ENCODE results near the gene ANKRD40.

The ANKRD40 gene

GRCh38 chr17:50707289-50708049, at the start of gene ANKRD40:
ANKRD40 (minus strand) TSS chr17:50707914; CDS start chr17:50707654, 260 bp downstream.
- Mint-ChIP-seq H3K4me3 (peak within 1 kb of the TSS; percentile 93 to 99 (median 96)), H3K27me3 (ENCODE audit: low read depth) (no peaks in the 10 kb centered on the region), H3K4me1 (peaks cover 36% of the 10 kb centered on the region), H3K9me3 (no peaks in the 10 kb centered on the region), H3K36me3 (ENCODE audit: low read depth) (peaks cover 14% of the 10 kb centered on the region), H3K27ac (peak within 1 kb of the TSS; percentile 97 to 98 (median 98))
- TF ChIP-seq CTCF (IDR thresholded peaks at IDR 0.05; ENCODE audit: unreplicated experiment in 3 of 3) = no peak

GRCh38 chr17:50754521-50754920, 46.8 kb upstream of the ANKRD40 start:
- Mint-ChIP-seq H3K27ac (no peak overlapping the region), H3K9me3 (no peaks in the 10 kb centered on the region), H3K4me3 (no peak overlapping the region), H3K27me3 (ENCODE audit: low read depth) (no peaks in the 10 kb centered on the region), H3K36me3 (ENCODE audit: low read depth) (peaks cover 50% of the 10 kb centered on the region), H3K4me1 (peaks cover 5% of the 10 kb centered on the region)
- no peak for TF ChIP-seq CTCF (IDR thresholded peaks at IDR 0.05; ENCODE audit: unreplicated experiment in 3 of 3)

GRCh38 chr17:50749245-50749644, 41.5 kb upstream of the ANKRD40 start:
- H3K27ac Mint-ChIP-seq = peak overlapping the region in 1 of 3 experiments; percentile 1
- H3K4me1 Mint-ChIP-seq = no peaks in the 10 kb centered on the region
- peaks cover 71% of the 10 kb centered on the region for H3K36me3 Mint-ChIP-seq (ENCODE audit: low read depth)
- H3K9me3 Mint-ChIP-seq = no peaks in the 10 kb centered on the region
- TF ChIP-seq CTCF (IDR thresholded peaks at IDR 0.05; ENCODE audit: unreplicated experiment in 3 of 3) = no peak
- H3K4me3 Mint-ChIP-seq = no peak overlapping the region
- no peaks in the 10 kb centered on the region for H3K27me3 Mint-ChIP-seq (ENCODE audit: low read depth)

GRCh38 chr17:50745631-50746030, 37.9 kb upstream of the ANKRD40 start:
- Mint-ChIP-seq H3K4me3 (no peak overlapping the region), H3K36me3 (ENCODE audit: low read depth) (peaks cover 78% of the 10 kb centered on the region), H3K27me3 (ENCODE audit: low read depth) (no peaks in the 10 kb centered on the region), H3K4me1 (no peaks in the 10 kb centered on the region), H3K9me3 (no peaks in the 10 kb centered on the region), H3K27ac (no peak overlapping the region)
- TF ChIP-seq CTCF (IDR thresholded peaks at IDR 0.05; ENCODE audit: unreplicated experiment in 3 of 3) = no peak

- Mint-ChIP-seq H3K27ac (no peak overlapping the region), H3K4me3 (no peak overlapping the region), H3K27me3 (ENCODE audit: low read depth) (no peaks in the 10 kb centered on the region), H3K36me3 (ENCODE audit: low read depth) (peaks cover 75% of the 10 kb centered on the region), H3K9me3 (no peaks in the 10 kb centered on the region), H3K4me1 (no peaks in the 10 kb centered on the region)
- TF ChIP-seq CTCF (IDR thresholded peaks at IDR 0.05; ENCODE audit: unreplicated experiment in 3 of 3) = no peak
Observed at GRCh38 chr17:50739098-50739497, 31.4 kb upstream of the ANKRD40 start.
